PFSK-1 (cell line): ENCODE measurements around the gene PHACTR2.

Experiments
- FOXP2 ChIP-seq: optimal IDR thresholded peaks from 2 replicates; pipeline ENCODE3; 2011; ENCODE audit warnings: borderline replicate concordance, control low read depth, inconsistent platforms; ENCODE audit not compliant: insufficient read depth; ENCODE audit errors: extremely low read length, extremely low read depth
- POLR2AphosphoS5 ChIP-seq: IDR thresholded peaks from 2 replicates; pipeline ENCODE4 v1.6.1; 2012; ENCODE audit warnings: low read depth, mild to moderate bottlenecking, control low read depth, low read length, moderate library complexity
- SIN3A ChIP-seq: IDR thresholded peaks from 2 replicates; pipeline ENCODE4 v1.6.1; 2012; ENCODE audit warnings: mild to moderate bottlenecking, low read length, moderate library complexity, borderline replicate concordance; ENCODE audit not compliant: insufficient read depth
- TAF1 ChIP-seq: IDR thresholded peaks from 2 replicates; pipeline ENCODE4 v1.6.1; 2012; ENCODE audit warnings: low read length, control low read depth, borderline replicate concordance; ENCODE audit not compliant: insufficient read depth
- TF ChIP-seq, protein P1 (sequence below), 2 experiments: IDR thresholded peaks; 2 replicates each; pipeline versions ENCODE4 v1.6.1 to v1.8.0; 2011 to 2012; ENCODE audit warnings: low read depth in 2 of 2, low read length in 2 of 2, control low read depth in 1 of 2, inconsistent platforms in 1 of 2, mild to moderate bottlenecking in 1 of 2, moderate library complexity in 1 of 2; ENCODE audit not compliant: insufficient read depth in 1 of 2

The PHACTR2 gene

DNA sequence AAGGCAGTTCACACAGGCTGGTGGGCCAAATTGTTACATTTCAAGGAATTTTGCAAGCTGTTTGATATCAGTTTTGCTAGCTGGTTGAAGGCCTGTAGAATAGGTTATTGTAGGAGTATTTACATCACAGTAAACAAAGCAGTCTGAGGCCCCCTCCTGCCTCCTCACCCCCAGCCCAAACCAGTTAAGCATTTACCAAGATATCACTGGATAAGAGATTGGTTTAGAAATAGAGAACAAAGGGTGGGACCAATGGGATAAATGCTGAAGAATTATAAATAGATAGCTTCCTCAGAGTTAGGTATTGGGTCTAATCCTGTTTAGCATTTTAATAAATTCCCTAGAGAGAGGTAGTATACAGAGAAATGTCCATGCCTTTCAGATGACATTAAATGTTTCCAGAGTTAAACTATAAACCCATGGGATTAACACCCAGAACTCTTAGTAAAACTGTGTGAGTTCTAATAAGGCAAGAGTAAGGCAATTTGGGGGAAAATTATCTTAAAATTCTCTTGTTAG lies 2.3 kb upstream of the PHACTR2 start:
- TF ChIP-seq SIN3A, result no peak
- no peak for TF ChIP-seq POLR2AphosphoS5

GRCh38 chr6:143675946-143676345 lies 1.8 kb upstream of the PHACTR2 start:
- no peak for TF ChIP-seq TAF1
- TF ChIP-seq FOXP2, result no peak
- no peak for TF ChIP-seq POLR2AphosphoS5
- TF ChIP-seq, protein P1, sequence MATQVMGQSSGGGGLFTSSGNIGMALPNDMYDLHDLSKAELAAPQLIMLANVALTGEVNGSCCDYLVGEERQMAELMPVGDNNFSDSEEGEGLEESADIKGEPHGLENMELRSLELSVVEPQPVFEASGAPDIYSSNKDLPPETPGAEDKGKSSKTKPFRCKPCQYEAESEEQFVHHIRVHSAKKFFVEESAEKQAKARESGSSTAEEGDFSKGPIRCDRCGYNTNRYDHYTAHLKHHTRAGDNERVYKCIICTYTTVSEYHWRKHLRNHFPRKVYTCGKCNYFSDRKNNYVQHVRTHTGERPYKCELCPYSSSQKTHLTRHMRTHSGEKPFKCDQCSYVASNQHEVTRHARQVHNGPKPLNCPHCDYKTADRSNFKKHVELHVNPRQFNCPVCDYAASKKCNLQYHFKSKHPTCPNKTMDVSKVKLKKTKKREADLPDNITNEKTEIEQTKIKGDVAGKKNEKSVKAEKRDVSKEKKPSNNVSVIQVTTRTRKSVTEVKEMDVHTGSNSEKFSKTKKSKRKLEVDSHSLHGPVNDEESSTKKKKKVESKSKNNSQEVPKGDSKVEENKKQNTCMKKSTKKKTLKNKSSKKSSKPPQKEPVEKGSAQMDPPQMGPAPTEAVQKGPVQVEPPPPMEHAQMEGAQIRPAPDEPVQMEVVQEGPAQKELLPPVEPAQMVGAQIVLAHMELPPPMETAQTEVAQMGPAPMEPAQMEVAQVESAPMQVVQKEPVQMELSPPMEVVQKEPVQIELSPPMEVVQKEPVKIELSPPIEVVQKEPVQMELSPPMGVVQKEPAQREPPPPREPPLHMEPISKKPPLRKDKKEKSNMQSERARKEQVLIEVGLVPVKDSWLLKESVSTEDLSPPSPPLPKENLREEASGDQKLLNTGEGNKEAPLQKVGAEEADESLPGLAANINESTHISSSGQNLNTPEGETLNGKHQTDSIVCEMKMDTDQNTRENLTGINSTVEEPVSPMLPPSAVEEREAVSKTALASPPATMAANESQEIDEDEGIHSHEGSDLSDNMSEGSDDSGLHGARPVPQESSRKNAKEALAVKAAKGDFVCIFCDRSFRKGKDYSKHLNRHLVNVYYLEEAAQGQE (IDR thresholded peaks at IDR 0.05; ENCODE audit: insufficient read depth in 1 of 2, low read depth in 2 of 2, low read length in 2 of 2), result no peak
- no peak for TF ChIP-seq SIN3A

- no peak for TF ChIP-seq SIN3A
- no peak for TF ChIP-seq TAF1
Measured at GRCh38 chr6:143676437-143677045, 1.2 kb upstream of the PHACTR2 start.

DNA sequence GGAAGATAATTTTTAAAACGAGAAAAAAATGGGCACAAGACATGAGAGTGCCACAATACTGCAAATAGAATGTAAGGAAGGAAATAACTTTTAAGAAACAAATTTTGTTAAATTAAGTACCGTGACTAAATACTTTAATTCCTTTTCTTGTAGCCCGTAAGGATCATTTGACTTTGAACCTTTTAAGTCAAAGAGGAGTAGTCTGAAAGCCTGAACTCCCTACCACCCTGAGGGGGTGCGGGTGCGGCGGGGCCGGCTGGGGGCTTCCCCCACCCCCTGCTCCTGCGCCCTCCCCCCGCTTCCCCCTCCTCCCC lies 231 bp upstream of the PHACTR2 start:
- TF ChIP-seq, protein P1 (IDR thresholded peaks at IDR 0.05; ENCODE audit: insufficient read depth in 1 of 2, low read depth in 2 of 2, low read length in 2 of 2), result no peak
- no peak for TF ChIP-seq FOXP2
- no peak for TF ChIP-seq TAF1
- TF ChIP-seq POLR2AphosphoS5, result no peak
- TF ChIP-seq SIN3A, result no peak

GRCh38 chr6:143679041-143679440 lies 1.3 kb downstream of the PHACTR2 start:
- TF ChIP-seq, protein P1 (IDR thresholded peaks at IDR 0.05; ENCODE audit: insufficient read depth in 1 of 2, low read depth in 2 of 2, low read length in 2 of 2), result no peak
- no peak for TF ChIP-seq SIN3A
- no peak for TF ChIP-seq POLR2AphosphoS5
- TF ChIP-seq TAF1, result no peak
- TF ChIP-seq FOXP2, result no peak

GRCh38 chr6:143680141-143680540 lies 2.4 kb downstream of the PHACTR2 start:
- TF ChIP-seq TAF1 (no peak), POLR2AphosphoS5 (no peak)
- TF ChIP-seq, protein P1 (IDR thresholded peaks at IDR 0.05; ENCODE audit: insufficient read depth in 1 of 2, low read depth in 2 of 2, low read length in 2 of 2), result no peak
